ENCODE measurements around the gene DEFB110.

DEFB110 gene

GRCh38 chr6:50021894-50022293 is at the start of gene DEFB110:
Gene DEFB110 (minus strand): TSS chr6:50021994. CDS start chr6:50021935, 59 bp downstream.
- no peak for DNase-seq

- no peak for DNase-seq
Measured at GRCh38 chr6:50070101-50070500, 48.3 kb upstream of the DEFB110 start.

- no peak for DNase-seq
Measured at GRCh38 chr6:50062051-50062450, 40.3 kb upstream of the DEFB110 start.

- no peak for DNase-seq
Measured at GRCh38 chr6:50056242-50056641, 34.4 kb upstream of the DEFB110 start.

GRCh38 chr6:50049829-50050228 is 28.0 kb upstream of the DEFB110 start, which contains the start of gene DEFB112:
Gene DEFB112 (minus strand): TSS chr6:50049929. CDS start chr6:50049869, 60 bp downstream.
- DNase-seq, result no peak

- DNase-seq, result no peak
Measured at GRCh38 chr6:50047026-50047425, 25.2 kb upstream of the DEFB110 start.

- no peak for DNase-seq
Measured at GRCh38 chr6:50030777-50031562, 9.2 kb upstream of the DEFB110 start.

- DNase-seq, result no peak
Measured at GRCh38 chr6:50030350-50030749, 8.6 kb upstream of the DEFB110 start.

- DNase-seq, result no peak
Measured at GRCh38 chr6:50025258-50025657, 3.5 kb upstream of the DEFB110 start.

- no peak for DNase-seq
Measured at GRCh38 chr6:50007819-50008218, 14.0 kb downstream of the DEFB110 start.

GRCh38 chr6:50003139-50003538 is 18.7 kb downstream of the DEFB110 start:
- no peak for DNase-seq

GRCh38 chr6:49995278-49995677 is 26.5 kb downstream of the DEFB110 start:
- no peak for DNase-seq

- no peak for DNase-seq
Measured at GRCh38 chr6:49988900-49989299, 32.9 kb downstream of the DEFB110 start.

- DNase-seq, result no peak
Measured at GRCh38 chr6:49987749-49988148, 34.0 kb downstream of the DEFB110 start.

- DNase-seq, result no peak
Measured at GRCh38 chr6:49986551-49986950, 35.2 kb downstream of the DEFB110 start.

- no peak for DNase-seq
Measured at GRCh38 chr6:49982046-49982445, 39.7 kb downstream of the DEFB110 start.

GRCh38 chr6:49980898-49981297 is 40.9 kb downstream of the DEFB110 start:
- no peak for DNase-seq

GRCh38 chr6:49979584-49979983 is 42.2 kb downstream of the DEFB110 start:
- DNase-seq, result no peak

GRCh38 chr6:49978332-49979226 is 43.2 kb downstream of the DEFB110 start:
- no peak for DNase-seq

GRCh38 chr6:49969605-49970004 is 52.2 kb downstream of the DEFB110 start, which contains the start of gene DEFB113:
Gene DEFB113 (minus strand): TSS chr6:49969625. CDS start chr6:49969625, 0 bp downstream.
- DNase-seq, result no peak

All from NCI-H2171 (cell line).